GM12892 (cell line): Measurements from ENCODE around the gene SEZ6L2.

Experiments
- POLR2A ChIP-seq: IDR thresholded peaks from 2 replicates; pipeline ENCODE4 v1.6.1; 2011; ENCODE audit warnings: low read depth, low read length, control low read depth
- POLR2AphosphoS5 ChIP-seq: IDR thresholded peaks from 2 replicates; pipeline ENCODE4 v1.6.1; 2011; ENCODE audit warnings: low read depth, low read length, control low read depth

DNA sequence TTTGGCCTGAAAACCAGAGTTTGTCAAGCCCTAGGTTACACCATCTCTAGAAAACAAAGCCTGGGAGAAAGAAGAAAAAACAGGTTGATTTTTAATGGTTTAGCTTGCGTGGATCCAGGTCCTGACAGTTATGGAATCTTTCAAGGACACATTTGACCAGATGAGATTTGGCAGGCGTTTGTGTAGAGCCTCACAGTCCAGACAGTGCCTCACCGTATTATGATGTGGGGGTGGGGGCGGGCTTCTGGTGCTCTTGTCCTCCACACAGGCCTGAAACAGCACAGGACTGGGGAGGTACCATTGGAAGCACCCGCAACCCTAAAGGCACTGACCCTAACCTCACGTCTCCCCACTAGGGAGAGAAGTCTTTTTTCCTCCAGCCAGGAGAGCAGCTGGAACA lies 59.5 kb downstream of the SEZ6L2 start:
- TF ChIP-seq POLR2AphosphoS5 (no peak), POLR2A (no peak)
